LoVo (cell line): ENCODE measurements around the gene FBXL16.

ENCODE experiments used
- DNase-seq: peaks from one replicate; pipeline ENCODE4 v3.0.0-alpha.2; 2016; ENCODE audit warnings: low spot score

The FBXL16 gene

GRCh38 chr16:722835-723633 is 17.4 kb upstream of the FBXL16 start:
- no peak for DNase-seq

- no peak for DNase-seq
These were observed 16.4 kb upstream of the FBXL16 start for GRCh38 chr16:721765-722540.

- peak; percentile 93 for DNase-seq
These were observed 15.6 kb upstream of the FBXL16 start, which contains the start of gene ANTKMT for GRCh38 chr16:720990-721764. Gene ANTKMT, plus strand, starts transcription at chr16:721146. Its CDS starts 129 bp downstream, at chr16:721275.

- DNase-seq, result peak; percentile 41
These were observed 14.9 kb upstream of the FBXL16 start for GRCh38 chr16:720447-720989.

- DNase-seq, result peak; percentile 58
These were observed 14.3 kb upstream of the FBXL16 start for GRCh38 chr16:719815-720446.

DNA sequence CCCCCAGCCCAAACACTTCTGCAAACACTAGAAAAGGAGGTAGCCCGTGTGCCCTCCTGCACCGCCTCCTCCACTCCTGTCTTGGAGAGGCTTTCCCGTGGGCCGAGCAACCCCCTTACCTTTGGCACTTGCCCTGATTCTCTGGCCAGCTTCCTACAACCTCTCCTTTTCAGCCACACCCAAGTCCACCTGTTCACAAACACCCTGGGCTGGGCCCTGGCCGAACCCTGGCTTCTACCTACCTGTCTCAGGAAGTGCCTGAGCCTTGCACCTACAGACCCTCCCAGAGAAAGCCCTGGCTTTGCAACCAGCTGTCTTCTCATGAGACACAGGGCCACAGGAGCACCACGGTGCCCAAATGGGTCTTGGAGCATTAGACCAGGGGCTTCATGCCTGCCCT is 13.3 kb upstream of the FBXL16 start:
- DNase-seq, result no peak

- DNase-seq, result no peak
These were observed 12.8 kb upstream of the FBXL16 start for GRCh38 chr16:718389-718788.

DNA sequence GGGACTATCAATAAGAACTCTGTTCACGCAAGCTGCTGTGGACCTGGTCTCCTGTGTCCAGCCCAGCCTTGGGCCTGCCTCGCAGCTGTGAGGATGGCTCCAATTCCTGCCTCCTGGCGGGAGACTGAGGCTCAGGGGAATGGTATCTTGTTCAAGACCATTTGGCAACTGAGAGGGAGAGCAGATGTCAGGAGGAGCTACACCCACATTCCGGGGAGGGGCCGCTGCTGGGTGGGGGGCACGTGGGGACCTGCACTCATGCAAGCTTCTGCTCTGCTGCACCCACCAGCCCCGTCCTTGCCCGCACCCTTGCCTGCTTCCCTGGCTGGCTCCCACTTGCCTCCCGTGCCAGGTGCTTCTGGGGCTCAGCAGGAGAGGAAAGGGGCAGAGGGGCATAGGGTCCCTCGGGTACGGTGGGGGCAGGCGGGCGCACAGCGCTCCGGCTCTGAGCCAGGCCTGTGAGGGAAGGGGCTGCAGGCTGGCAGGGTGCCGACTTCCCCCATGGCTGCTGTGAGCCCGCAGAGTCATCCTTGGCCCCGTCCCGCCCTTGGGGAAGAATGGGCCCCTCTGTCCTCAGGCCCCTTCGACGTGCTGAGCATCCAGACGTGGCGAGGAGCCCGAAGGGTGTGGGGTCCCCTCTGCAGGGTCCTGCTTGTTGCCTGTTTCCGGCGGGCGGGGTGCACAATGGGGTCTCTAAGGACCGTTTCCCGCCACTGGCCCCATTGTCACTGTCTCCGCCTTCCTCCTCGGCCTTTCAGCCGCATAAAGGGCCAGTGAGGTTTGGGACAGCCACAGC is 12.0 kb upstream of the FBXL16 start:
- DNase-seq, result no peak

- DNase-seq, result no peak
These were observed 11.2 kb upstream of the FBXL16 start for GRCh38 chr16:716768-717325.

- DNase-seq, result no peak
These were observed 10.6 kb upstream of the FBXL16 start for GRCh38 chr16:716200-716568.

GRCh38 chr16:715477-716199 is 10.0 kb upstream of the FBXL16 start:
- DNase-seq, result peak; percentile 49

GRCh38 chr16:714558-715476 is 9.2 kb upstream of the FBXL16 start, which contains the start of gene METRN:
Gene METRN, plus strand, starts transcription at chr16:715118. Its CDS starts 172 bp downstream, at chr16:715290.
- peak; percentile 93 for DNase-seq

DNA sequence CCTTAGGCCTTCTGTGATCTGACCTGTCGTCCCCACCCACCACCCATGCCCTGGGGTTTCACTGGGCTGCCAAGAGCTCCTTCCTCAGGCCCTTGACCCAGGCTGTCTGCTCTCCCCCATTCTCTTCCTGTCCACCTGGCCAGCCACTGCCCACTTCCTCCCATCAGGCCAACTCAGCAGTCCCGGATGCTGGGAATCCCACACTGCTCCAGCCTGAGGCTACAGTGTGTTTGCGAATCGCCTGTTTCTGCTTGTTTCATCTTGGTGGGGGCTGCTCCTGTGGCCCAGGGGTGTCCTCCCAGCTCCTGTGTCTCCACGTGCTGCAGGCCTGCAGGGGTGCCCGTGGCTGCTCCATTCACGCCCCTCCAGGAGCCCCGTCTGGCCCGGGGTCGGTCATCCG is 8.5 kb upstream of the FBXL16 start:
- no peak for DNase-seq

DNA sequence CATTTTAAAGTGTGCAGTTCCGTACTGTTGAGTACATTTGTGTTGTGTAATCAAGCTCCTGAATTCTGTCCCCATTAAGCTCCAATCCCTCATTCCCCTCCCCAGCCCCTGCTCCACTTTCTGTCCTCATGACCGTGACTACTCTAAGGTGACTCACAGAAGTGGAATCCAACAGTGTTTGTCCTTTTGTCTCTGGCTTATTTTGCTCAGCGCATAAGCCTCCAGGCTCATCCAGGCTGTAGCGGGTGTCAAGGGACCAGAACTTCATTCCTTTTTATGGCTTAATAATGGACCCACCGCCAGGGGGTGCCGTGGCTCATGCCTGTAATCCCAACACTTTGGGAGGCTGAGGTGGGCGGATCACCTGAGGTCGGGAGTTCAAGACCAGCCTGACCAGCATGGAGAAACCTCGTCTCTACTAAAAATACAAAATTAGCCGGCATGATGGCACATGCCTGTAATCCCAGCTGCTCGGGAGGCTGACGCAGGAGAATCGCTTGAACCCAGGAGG is 7.2 kb upstream of the FBXL16 start:
- DNase-seq, result peak; percentile 79

GRCh38 chr16:711548-712320 is 6.1 kb upstream of the FBXL16 start:
- peak; percentile 69 for DNase-seq

DNA sequence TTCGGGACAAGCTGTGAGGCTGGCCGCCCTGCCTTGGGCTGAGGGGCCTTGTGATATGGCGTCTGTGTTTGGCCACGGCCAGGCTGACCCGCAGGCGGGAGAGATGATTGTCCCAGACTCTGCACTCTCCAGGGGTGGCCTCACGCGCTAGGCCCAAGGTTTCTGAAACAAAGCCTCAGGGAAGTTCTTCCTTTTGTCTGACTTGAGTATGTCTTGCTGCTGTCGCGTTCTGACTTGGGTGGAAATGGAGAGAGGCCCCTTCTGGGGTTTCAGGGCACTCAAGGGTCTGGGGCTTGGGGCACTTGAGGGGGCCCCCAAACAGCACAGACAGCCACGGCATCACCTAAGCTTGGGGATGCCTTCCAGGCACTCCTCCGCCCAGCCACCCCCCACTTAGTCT is 5.5 kb upstream of the FBXL16 start:
- DNase-seq, result no peak

GRCh38 chr16:710500-711075 is 5.0 kb upstream of the FBXL16 start:
- no peak for DNase-seq
